Choroid plexus epithelial cell (primary cell): ENCODE measurements around the gene SPP1.

Experiments used
- DNase-seq: peaks from one replicate; pipeline ENCODE4 v3.0.0-alpha.2; 2010; ENCODE audit warnings: low read depth
- H3K4me3 ChIP-seq: 2 replicates; pipeline ENCODE4 v1.5.1; 2011; ENCODE audit warnings: low read depth, mild to moderate bottlenecking, control low read depth, low read length, moderate library complexity
- CTCF ChIP-seq: conservative IDR thresholded peaks from 2 replicates; pipeline ENCODE4 v1.5.1; 2011; ENCODE audit warnings: low read depth, mild to moderate bottlenecking, control low read depth, inconsistent platforms, low read length, moderate library complexity

The SPP1 gene

DNA sequence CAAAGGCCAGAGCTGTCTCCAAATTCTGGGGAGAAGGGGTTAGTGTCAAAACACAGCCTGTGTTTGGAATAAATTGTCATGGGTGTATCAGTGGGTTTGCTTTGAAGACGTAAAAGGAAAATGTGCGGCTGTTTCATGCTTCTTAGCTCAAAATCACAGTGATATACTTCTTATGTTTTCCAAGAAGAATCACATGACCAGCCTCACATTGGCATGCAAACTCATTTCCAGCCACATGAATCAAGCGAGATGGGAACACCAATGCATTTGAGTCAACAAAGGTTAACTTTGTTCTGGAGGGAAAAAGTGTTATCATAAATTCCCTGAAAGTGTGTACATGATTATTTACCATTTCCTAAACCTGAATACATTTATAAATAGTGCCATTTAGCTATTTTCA lies 19.0 kb upstream of the SPP1 start:
- TF ChIP-seq CTCF: no peak
- no peak overlapping the region for H3K4me3 ChIP-seq
- DNase-seq: no peak

DNA sequence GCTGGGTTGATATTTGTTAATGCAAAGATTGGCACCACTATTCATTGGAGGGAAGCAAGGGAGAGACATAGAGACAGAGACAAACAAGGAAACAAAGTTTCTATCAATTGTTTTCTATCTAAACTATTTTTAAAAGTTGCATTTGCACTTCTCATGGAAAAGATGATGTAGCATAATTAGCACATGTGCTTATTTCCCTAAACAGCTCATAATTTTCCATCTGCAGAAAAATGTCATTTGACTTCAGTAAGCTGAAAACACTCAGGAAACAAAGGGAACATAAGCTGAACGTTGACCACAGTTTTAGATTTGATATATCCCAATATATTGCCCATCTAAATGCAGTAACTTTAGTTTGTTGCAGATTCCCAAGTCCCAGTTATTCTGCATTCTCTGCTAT lies 18.5 kb upstream of the SPP1 start:
- no peak overlapping the region for H3K4me3 ChIP-seq
- TF ChIP-seq CTCF: no peak
- no peak for DNase-seq

DNA sequence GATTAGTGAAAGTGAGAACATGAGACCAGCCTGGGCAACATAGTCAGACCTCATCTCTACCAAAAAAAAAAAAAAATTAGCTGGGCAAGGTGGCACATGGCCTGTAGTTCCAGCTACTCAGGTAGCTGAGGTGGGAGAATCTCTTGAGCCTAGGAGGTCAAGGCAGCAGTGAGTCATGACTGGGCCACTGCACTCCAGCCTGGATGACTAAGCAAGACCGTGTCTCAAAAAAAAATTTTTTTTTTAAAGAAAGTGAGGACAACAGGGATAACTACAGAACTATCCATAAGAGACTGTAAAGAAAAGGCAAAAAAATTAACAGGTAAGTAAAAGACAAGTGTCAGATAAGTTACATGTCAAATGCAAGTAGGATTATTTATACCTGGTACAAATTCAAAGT lies 13.5 kb upstream of the SPP1 start:
- H3K4me3 ChIP-seq: no peak overlapping the region
- peak; percentile 66 for DNase-seq
- no peak for TF ChIP-seq CTCF

DNA sequence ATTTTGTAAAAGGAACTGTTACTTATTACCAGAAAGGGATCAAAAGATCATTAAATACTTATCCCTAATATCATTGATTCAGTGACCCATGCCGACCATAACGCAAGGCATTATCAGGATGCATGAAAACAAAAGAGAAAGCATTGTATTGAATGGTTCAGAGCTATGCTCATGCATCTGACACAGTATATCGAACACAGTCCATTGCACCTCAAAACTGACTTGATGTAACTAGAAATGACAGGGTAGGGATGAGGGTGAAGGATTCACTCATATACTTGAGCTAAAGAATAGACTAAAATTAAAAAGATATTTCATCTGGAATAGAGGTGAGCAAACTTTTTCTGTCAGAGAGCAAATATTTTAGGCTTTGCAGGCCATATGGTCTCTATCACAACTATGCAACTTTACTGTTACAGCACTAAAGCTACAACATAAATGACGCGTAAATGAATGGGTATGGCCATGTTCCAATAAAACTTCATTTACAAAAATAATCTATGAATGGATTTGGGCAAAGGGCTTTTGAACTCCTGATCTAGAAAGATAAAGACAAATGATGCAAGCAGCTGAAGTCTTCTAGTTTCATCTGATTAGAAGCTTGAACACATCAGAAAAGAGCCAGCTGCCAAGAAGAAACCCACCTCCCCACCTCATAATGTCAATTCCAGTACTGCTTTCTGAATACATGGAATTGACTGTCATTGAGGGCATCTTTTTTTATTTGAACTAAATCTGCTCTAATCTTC lies 12.9 kb upstream of the SPP1 start:
- no peak for DNase-seq
- H3K4me3 ChIP-seq: no peak overlapping the region
- no peak for TF ChIP-seq CTCF

- no peak for TF ChIP-seq CTCF
- H3K4me3 ChIP-seq: no peak overlapping the region
- no peak for DNase-seq
Observed at GRCh38 chr4:87965501-87965975, 10.0 kb upstream of the SPP1 start.

DNA sequence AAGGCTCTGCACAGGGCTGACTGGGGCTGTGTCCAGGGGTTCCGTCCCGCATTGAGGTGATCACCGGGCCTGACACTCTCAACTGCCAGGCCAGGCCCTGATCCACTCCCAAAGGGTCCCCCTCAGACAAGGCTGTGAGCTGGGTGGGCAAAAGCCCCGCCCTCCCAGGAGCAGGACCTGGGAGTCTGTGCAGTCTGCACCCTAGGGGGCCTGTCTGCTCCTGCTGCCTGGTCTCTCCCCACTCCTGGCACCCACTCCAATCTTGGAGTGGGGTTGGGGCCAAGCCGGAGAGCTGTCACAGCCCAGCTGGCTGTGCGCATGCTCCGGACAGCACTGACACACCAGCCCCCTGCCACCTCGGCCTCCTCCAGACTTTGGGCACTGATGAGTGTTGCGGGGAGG lies 9.4 kb upstream of the SPP1 start:
- DNase-seq: no peak
- no peak for TF ChIP-seq CTCF
- no peak overlapping the region for H3K4me3 ChIP-seq

DNA sequence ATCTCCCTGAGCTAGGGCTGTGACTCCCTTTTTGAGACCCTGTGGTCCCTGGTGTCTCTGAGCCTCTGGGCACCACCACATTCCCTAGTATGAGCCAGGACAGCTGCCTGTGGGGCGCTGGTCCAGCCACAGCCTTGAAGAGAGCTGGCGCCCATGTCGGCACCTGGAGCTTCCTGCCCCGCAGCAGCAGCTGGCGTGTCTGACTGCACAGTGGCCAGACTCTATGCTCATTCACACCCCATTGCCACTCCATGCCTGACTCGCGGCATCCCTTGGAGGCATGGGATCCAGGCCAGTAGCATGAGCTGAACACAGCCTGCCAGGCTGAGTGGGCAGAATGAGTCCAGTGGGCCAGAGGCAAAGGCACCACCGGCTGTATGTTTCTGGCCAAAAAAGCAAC lies 8.3 kb upstream of the SPP1 start:
- TF ChIP-seq CTCF: no peak
- H3K4me3 ChIP-seq: no peak overlapping the region
- DNase-seq: no peak
